Esophagus squamous epithelium (tissue), 4 donors: ENCODE data around the gene RPTOR.

Experiments
- POLR2A ChIP-seq, 4 donors: fragments of 450-650 bp; IDR thresholded peaks; one replicate each; pipeline ENCODE4 v1.6.1; 2017; ENCODE audit warnings: antibody characterized with exemption in 4 of 4, mild to moderate bottlenecking in 4 of 4, moderate library complexity in 3 of 4
- TF ChIP-seq, protein P1 (sequence below), 6 experiments: fragments of 450-650 bp in 4 of 6; fragments of 200-600 bp in 2 of 6; sonication (generic) in 2 of 6; IDR thresholded peaks; one replicate each; pipeline ENCODE4 v1.5.1; 2016 to 2019; ENCODE audit warnings: antibody characterized with exemption in 6 of 6, mild to moderate bottlenecking in 4 of 6, moderate library complexity in 4 of 6

DNA sequence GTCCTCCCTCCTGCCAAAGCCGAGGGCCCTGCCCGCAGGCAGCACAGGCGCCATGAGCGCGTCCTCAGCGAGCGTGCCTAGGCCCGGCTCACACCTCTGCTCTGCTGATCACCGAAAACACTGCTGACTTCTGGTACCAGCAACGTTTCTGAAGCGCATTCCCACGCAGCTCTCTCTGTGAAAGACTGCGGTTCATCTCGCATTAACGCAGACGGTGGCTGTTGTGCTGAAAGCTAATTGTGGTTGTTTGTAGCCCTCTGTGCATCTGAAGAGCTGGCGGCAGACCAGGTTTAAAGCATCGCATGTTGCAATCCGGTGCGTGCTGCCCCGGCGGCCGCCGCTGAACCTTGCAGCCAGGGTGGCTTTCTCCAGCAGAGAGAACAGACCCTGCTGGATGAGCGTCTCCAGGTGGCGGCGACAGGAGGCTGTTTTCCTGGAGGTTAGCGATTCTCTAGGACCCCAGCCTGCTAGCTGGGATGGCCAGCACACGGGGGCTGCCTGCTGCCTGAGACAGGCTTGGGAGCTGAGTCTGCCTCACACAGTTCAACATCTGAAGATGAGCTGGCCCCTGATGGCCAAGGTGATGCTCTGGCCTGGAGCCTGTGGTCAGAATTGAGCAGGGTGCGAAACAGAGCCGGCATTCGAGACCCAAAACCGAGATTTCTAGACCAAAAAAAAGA lies 397.2 kb downstream of the RPTOR start:
- no peak for TF ChIP-seq POLR2A (IDR thresholded peaks at IDR 0.05)
- TF ChIP-seq, protein P1, sequence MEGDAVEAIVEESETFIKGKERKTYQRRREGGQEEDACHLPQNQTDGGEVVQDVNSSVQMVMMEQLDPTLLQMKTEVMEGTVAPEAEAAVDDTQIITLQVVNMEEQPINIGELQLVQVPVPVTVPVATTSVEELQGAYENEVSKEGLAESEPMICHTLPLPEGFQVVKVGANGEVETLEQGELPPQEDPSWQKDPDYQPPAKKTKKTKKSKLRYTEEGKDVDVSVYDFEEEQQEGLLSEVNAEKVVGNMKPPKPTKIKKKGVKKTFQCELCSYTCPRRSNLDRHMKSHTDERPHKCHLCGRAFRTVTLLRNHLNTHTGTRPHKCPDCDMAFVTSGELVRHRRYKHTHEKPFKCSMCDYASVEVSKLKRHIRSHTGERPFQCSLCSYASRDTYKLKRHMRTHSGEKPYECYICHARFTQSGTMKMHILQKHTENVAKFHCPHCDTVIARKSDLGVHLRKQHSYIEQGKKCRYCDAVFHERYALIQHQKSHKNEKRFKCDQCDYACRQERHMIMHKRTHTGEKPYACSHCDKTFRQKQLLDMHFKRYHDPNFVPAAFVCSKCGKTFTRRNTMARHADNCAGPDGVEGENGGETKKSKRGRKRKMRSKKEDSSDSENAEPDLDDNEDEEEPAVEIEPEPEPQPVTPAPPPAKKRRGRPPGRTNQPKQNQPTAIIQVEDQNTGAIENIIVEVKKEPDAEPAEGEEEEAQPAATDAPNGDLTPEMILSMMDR (IDR thresholded peaks at IDR 0.05), result no peak
